ENCODE measurements around the gene UGDH.
"Not testable (repeated sequence)": the region's sequence is repeated elsewhere in the genome, so short reads cannot be mapped to it uniquely, and the experiment has no call there.

GRCh38 chr4:39458161-39458504, 69.1 kb downstream of the UGDH start:
- not testable (repeated sequence) for TF ChIP-seq CTCF (IDR thresholded peaks at IDR 0.05; ENCODE audit: low read depth, low read length); MAX (IDR thresholded peaks at IDR 0.05; ENCODE audit: low read depth, low read length); POLR2A (IDR thresholded peaks at IDR 0.05; ENCODE audit: extremely low read depth, insufficient read length); MYC (IDR thresholded peaks at IDR 0.05; ENCODE audit: low read depth, low read length)
